Stimulated activated CD8-positive, alpha-beta memory T cell treated with anti-CD3 and anti-CD28 coated beads, Interleukin-2, amount 100 ng/mL, for 1 hour (primary cell): ENCODE results near the gene SLC24A4.

Source experiments
- DNase-seq, 2 donors: peaks; one replicate each; pipeline ENCODE4 v3.0.0-alpha.2; 2020; ENCODE audit warnings: low read depth in 2 of 2

SLC24A4 gene, protein sequence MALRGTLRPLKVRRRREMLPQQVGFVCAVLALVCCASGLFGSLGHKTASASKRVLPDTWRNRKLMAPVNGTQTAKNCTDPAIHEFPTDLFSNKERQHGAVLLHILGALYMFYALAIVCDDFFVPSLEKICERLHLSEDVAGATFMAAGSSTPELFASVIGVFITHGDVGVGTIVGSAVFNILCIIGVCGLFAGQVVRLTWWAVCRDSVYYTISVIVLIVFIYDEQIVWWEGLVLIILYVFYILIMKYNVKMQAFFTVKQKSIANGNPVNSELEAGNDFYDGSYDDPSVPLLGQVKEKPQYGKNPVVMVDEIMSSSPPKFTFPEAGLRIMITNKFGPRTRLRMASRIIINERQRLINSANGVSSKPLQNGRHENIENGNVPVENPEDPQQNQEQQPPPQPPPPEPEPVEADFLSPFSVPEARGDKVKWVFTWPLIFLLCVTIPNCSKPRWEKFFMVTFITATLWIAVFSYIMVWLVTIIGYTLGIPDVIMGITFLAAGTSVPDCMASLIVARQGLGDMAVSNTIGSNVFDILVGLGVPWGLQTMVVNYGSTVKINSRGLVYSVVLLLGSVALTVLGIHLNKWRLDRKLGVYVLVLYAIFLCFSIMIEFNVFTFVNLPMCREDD

DNA sequence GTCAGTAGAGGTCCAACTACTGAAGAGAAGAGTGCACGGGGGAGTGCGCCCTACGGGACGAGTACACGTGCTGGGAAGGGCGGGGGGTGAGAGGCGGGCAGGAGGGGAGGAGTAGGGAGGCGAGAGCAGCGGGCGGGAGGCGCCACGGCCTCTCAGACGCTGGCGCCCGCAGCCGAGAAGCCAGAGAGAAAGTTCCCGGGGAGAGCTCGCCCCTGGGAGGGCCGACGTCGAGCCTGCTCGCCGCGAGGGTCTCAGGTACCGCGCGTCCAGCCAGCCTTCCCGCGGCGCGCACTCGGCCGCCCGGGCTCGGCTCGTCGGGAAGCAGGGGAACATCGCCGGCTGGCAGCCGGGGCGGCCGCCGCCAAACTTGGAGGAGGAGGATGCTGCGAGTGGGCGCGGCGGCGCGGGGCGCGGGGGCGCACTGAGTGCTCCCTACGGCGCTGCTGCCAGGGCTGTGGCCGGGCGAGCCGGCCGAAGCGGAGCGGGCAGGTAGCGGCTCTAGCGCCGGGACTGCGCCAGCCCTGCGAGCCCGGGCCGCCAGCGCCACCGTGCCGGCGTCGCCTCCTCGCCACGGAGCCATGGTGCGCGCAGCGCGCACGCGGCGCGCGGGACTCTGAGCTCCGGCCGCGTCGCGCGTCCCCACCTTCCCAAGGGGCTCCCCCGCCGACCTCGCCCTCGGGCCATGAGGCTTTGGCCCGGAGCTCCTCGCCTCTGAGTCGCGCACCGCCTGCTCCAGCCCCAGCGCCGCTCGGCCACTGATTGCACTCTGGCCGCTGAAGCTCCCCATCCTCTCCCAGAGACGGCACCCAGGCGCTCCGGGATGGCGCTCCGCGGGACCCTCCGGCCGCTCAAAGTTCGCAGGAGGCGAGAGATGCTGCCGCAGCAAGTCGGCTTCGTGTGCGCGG is at the start of gene SLC24A4:
Gene SLC24A4, plus strand, starts transcription at position 155 of the 905 bp plus-strand sequence. Its CDS starts 666 bp downstream, at position 821.
- no peak for DNase-seq

DNA sequence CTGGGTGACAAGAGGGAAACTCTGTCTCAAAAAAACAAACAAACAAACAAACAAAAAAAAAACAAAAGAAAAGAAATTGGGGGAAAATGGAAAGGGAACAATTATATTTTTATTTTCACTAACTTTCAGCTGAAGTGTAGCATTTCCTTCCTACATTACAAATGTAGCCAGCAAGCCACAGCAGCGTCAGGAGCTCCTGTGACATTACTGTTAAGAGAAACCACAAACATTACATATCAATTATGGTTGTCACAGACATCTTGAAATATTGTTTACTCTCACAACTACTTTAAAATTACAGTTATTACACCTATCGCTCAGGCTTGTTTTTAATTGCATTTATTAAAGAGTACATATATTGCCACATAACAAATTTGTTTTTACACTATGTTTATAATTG is 49.8 kb upstream of the SLC24A4 start:
- DNase-seq: no peak

DNA sequence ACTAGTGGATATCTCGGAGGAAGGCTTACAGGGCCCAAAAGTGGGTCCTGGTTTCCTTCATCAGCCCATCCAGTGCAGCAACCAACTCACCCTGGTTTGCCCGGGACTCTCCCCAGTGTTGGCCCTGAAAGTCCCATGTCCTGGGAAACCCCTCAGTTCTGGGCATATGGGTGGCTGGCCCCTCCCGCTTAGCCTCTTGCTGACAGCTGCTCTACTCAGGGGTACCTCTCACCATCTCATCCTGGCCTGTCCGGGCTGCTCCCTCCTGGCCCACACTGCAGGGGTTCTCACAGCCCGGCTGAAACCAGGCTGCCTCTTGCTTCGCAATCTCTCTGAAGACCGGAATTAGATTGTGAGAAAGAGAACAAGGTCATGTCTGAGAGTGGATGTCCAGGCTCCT is 48.9 kb upstream of the SLC24A4 start:
- no peak for DNase-seq

DNA sequence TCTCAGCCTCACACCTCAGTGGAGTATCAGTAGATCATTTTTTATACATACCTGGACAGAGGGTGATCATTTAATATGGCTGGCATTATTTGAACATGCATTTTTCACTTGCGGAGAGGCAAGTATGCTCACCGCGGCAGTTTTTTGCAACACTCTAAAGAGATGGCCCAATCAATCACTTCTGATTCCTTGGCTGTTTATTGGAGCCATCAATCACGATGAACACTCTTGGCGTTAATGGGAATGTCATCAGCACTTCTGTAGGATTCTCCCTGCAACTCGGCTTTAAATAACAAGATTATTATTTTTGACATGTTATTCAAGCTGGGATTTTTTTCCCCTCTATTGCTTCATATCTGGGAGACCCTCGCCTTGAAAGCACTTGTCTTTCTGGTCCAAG is 46.9 kb upstream of the SLC24A4 start:
- no peak for DNase-seq

DNA sequence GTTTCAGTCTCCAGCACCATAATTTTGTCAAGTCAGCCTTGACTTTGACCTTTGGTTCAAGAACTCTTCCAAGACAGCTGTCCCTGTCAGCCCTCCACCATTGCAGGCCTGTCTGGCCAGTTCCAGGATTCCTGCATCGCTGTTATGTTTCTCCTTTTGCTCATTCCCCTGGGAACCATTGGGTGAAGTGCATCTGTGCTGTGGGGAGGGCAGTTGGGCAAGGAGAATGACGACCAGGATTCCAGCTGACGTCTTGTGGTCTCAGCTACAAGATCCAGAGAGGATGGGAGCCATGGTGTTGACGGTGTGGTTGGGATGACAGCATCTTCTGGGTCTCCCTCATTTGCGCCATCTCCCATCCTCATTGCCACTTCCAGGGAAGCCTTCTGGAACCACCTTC is 45.9 kb upstream of the SLC24A4 start:
- DNase-seq: no peak

DNA sequence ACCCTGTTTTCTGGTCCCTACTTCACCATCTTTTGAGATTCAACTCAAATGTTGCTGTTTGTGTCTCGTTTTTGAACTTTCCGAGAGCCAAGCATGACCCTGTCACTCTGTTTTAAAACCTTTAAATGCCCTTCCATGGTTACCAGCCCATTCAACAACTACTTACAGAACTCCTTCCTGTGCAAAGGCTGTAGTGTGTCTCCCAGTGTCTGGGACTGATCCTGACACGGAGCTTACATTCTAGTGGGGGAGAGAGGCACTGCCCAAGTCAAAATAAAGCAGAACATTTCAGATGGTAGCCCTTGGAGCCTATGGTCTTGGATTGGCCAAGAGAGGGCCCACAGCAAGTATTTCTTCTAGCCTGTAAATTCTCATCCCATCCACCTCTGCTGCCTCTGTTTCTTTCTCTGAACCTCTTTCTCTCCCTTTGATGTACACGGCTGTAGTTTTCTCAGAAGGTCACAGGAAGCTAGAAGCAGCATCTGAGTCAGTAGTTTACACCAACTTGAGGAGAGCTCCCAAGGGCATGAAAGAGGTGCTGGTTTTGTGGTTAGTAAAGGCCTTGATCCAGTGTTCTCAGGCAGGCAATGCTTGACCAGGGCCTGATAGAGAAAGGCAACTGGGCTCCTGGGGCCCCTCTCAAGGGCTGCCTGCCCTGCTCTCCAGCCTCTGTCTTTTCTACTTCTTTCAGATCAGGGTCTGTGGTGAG is 42.3 kb upstream of the SLC24A4 start:
- DNase-seq: no peak

DNA sequence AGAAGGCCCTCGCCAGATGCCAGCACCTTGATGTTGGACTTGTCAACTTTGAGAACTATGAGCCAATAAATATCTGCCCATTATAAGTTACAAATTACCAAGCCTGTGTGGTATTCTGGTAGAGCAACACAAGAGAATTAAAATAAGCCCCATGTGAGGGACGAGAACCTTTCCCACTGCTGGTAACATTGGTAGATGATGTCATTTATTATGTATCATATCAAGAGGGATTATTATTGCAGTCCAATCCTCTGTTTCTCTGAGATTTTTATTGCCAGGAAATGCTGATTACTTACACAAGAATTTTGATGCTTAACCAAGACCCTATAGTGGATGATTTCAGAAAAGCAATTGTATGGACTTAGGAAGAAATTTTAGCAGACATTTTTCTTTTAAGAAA is 40.3 kb upstream of the SLC24A4 start:
- no peak for DNase-seq

DNA sequence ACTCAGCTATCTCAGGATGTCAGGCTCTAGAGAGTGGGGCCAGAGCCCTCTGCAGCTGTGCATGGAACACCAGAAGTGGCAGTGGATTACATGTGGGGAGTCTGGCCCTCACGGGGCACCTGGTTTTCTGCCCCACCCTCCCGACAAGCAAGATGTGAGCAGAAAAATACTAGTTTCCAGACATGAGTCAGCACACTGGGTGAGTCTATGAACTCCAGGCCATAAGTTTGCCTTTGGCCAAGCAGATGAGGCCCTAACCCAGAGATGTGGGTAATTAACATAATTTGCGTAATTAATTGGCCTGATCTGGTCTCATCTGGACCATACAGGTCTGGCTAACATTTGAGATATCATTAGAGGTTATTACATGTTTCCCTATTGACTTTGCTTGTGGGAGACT is 37.7 kb upstream of the SLC24A4 start:
- DNase-seq: no peak

DNA sequence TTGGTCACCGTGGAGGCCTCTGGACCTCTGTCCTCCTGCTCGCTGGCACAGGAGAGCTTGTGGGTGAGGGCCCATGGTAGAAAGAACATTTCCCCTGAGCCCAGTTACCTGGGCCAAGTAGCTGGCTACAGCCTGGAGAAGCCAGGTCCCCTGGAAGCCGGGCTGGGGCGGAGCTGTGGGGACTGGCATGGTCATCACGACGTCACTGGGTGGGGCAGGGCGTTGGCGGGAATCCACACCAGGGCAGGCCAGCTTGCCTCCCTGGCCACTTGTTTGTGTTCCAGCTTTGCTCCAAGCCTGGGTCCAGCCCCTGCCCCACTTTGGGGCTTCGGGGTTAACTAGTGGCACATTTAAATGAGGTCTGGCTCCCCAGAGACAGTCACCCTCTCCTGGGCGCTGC is 35.0 kb upstream of the SLC24A4 start:
- no peak for DNase-seq

DNA sequence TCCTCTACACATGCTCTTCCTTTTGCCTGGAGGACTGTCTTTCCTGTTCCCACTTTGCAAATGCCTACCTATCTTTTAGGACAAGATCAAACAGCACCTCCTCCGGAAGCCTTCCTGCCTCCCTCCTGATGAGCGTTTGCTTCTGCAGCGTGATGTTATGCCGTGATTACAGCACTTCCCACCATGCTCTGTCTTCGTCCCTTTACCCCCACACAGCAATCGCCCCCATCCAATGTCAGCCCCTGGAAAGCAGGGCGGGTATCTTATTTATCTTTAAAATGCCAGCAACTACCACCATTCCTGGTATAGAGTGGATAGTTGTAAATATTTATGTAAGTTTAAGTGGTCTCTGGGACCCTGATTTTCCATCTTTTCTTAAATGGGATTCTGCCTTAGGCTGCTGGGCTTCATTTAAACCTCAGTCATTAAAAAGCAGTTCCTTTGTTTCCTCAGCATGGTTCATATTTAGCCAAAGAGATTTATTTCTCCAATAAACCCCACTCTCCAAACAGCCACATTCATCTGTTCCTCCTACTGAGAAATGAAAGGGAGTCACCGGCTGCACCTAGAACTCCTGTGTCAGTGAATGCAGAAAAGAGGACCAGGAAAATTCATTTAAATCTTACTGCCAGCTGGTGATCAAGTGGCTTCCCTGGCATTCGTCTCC is 33.8 kb upstream of the SLC24A4 start:
- no peak for DNase-seq

DNA sequence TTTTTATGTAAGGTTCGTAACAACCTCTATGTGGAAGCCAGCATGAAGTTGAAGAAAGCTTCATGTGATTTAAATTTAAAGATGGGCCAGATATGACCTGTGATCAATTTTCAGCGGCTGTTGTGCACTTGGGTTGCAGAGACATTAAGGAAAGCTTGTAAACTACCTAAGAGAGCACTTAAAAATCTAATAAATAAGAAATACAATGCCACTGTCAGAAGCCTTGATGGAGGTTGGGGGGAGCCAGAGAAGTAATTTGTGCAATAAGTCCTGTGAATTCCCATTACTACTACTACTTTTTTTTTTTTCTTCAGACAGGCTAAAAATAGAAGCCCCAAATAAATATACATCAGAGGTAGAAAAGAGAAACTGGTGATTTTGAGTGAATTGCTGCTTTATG is 30.3 kb upstream of the SLC24A4 start:
- no peak for DNase-seq

DNA sequence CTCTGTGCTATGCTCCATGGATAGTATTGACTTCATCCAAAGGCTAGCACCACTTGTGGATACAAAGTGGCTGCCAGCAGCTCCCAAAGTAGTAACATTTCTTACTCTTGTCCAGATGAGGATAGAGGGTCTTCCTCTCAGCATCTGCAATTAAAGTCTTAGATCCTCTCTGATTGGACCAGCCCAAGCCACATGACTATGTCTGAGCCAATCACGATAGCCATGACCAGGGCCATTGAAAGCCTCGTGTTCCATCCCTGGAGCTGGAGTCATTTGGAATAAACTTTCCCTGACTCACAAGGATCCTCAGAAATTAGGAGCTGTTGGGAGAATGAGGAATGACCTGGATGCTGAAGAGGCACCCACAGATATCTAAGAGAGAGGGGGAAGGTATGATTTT is 28.5 kb upstream of the SLC24A4 start:
- no peak for DNase-seq

DNA sequence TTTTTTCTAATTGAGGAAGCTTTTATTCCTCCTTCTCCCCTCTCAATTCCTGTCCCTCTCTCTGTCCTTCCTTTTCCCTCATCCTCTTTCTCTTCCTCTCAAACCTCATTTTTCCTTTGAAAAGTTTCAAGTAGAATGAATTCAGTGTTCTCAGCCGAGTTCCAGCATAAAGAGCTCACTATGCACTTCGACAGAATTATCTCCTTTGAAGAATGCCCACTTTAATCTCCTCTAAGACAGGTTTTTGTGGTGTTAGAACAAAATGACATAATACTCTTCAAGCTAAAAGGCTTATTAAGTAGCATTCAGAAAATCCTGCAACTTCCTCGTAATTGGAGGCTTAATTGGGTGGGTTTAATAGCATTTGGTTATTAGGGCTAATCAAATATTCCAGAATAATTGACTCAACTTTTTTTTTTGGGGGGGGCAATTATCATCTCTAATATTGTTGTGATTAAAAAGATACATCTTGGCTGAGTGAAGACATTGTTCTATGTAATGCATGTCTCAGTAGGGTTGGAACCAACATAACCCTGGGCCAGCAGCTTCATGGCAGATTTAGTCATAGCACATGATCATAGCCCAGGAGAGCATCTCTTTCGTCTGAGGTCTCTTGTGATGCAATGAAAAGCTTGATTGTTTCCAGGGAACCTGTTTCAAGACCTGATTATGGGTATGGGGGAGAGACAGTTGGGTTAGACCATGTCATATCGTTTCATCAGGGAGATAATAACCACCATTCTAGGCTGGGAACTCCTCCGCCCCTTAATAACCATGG is 25.0 kb upstream of the SLC24A4 start:
- no peak for DNase-seq

DNA sequence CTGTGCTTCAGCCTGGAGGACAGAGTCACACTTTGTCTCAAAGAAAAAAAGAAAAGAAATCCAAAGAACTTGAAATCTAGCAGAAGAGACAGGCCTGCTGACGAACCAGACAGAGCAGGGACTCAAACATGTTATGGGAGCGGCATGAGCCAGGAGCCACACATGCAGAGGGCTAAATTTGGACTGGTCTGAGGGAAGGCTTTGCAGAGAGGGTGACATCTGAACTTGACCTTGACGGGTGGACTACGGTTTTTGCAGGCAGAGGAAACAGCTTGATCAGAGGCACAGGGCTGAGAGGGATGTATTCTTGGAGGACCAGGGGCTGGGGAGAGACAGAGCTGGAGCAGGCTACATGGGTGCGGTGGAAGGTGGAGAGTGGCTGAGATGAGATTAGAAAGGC is 20.5 kb upstream of the SLC24A4 start:
- DNase-seq: no peak

DNA sequence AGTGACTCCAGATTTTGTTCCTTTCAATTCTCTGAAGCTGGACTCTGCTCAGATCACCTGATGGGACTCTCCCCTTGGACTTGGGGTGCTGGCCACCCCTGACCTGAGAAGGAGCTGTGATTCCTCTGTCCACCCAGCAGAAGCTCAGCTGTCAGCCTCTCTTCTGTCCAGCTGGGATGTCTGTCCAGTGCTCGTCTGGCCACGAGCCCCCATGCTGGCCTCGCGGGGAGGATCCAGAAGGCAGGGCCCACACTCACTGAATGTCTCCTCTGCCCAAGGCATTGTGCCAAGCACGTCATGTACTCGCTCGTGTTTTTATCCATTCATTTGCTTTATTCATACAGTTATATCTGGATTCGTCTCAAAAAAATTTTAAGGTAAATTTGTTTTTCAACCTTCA is 14.2 kb upstream of the SLC24A4 start:
- no peak for DNase-seq

DNA sequence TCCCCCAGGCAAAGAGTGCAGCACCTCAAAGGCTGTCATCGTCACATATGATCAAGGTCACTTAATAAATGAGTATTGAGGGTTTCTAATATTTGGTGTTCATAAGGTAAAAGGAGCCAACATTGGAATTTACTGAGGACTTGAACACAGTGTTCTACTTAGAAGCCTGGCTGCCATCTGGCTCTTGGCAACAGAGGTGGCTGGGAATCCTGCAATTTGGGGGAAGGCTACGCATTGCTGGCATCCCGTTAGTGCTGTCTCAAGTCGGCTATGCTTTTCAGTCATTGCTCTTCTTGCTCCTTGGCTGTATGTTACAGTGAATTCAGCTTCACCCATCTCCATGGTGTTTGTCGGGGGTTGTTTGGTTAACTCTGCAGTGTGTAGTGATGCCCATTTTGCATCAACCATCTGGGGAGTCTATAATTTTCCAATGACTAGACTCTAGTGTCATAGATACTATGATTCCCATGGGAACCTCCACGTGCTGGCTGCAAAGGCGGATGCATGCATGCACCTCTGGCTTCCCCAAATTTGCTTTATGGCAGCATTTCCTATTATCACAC is 12.9 kb upstream of the SLC24A4 start:
- DNase-seq: no peak

DNA sequence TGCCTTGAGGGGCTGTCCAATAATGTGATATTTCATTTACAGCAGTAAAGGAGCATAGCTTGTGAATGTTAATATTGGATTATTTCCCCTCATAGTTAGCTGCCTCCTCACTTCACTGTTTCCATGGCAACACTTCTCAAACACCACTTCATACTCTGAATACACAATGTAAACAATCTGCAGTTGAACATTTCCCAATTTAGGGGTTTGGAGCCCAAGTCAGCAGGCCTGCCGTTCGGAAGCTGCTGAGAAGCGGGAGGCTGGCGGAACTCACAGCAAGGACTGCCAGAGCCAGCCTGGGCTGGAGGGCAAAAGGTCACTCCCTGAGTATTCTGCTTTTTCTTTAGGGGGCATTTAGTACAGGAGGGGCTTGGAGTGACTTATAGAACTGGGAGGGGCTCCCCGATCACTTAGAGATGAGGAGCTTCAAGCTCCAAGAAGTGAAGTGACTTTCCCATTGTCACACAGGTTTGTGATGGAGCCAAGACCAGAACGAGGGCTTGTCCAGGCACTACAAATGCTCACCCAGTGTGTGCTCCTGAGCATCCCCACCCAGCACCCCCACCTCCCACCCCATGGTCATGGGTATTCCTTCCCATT is 12.1 kb upstream of the SLC24A4 start:
- DNase-seq: no peak

DNA sequence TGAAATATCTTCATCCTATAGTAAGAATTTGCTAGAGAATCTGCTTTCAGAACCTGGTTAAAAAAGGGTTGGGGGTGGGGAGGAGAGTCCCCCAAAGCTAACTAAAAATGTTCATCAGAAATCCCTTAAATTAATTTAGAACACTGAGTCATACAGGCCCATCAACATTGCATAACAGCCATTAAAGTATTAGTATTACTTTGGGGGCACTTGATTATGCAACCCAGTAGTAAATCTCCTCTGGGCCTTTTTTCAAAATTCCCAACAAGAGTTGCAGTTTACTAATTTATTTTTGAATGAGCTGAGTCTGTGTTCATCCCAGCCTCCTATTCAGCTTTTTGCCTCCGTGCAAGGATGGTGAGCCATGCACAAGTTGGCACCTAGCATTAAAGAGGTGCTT is 8.8 kb upstream of the SLC24A4 start:
- DNase-seq: no peak

DNA sequence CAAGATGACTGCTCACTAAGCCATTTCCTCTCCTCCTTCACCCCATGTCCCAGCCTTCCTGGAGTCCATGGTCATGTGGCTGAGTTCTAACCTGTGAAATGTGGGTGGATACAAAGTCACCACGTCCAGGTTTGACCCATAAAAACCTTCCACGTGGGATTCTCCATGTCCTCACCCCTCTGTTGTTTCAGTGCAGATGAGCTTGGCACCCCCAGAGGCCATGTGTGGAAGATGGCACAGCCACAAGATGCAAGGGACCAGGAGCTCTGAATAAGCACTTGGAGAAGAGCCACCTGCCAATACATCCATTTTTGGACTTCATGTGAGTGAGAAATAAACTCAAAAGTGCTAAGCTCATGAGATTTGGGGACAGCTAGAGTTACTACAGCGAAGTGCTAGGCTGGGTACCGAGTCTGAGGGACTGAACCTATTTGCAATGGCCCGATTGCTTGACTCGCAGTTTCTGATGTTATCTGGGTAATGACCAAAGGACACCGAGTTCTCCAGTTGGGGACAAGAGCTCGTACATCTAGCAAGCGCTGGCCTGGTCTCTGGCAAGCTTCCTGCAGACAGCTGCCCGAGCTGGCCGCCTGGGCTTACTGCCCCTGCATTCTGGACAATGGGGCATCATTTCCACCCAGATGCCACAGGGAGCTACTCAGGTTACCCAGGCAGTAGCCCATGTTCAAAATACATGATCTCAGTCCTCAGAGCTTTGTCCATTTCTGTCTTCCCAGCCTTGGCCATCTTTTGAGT is 7.7 kb upstream of the SLC24A4 start:
- DNase-seq: no peak
